ENCODE results near the gene LPA.
"Not testable (repeated sequence)": the region's sequence is repeated elsewhere in the genome, so short reads cannot be mapped to it uniquely, and the experiment has no call there.

Gene LPA, protein sequence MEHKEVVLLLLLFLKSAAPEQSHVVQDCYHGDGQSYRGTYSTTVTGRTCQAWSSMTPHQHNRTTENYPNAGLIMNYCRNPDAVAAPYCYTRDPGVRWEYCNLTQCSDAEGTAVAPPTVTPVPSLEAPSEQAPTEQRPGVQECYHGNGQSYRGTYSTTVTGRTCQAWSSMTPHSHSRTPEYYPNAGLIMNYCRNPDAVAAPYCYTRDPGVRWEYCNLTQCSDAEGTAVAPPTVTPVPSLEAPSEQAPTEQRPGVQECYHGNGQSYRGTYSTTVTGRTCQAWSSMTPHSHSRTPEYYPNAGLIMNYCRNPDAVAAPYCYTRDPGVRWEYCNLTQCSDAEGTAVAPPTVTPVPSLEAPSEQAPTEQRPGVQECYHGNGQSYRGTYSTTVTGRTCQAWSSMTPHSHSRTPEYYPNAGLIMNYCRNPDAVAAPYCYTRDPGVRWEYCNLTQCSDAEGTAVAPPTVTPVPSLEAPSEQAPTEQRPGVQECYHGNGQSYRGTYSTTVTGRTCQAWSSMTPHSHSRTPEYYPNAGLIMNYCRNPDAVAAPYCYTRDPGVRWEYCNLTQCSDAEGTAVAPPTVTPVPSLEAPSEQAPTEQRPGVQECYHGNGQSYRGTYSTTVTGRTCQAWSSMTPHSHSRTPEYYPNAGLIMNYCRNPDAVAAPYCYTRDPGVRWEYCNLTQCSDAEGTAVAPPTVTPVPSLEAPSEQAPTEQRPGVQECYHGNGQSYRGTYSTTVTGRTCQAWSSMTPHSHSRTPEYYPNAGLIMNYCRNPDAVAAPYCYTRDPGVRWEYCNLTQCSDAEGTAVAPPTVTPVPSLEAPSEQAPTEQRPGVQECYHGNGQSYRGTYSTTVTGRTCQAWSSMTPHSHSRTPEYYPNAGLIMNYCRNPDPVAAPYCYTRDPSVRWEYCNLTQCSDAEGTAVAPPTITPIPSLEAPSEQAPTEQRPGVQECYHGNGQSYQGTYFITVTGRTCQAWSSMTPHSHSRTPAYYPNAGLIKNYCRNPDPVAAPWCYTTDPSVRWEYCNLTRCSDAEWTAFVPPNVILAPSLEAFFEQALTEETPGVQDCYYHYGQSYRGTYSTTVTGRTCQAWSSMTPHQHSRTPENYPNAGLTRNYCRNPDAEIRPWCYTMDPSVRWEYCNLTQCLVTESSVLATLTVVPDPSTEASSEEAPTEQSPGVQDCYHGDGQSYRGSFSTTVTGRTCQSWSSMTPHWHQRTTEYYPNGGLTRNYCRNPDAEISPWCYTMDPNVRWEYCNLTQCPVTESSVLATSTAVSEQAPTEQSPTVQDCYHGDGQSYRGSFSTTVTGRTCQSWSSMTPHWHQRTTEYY (N-terminal part only)

GRCh38 chr6:160664198-160664597 lies at the start of gene LPA:
Gene LPA (minus strand): TSS chr6:160664275. CDS start chr6:160664214, 61 bp downstream.
- in situ Hi-C loops (cut with MboI; ENCODE audit: low sequenced_read_pairs): not testable (repeated sequence)

DNA sequence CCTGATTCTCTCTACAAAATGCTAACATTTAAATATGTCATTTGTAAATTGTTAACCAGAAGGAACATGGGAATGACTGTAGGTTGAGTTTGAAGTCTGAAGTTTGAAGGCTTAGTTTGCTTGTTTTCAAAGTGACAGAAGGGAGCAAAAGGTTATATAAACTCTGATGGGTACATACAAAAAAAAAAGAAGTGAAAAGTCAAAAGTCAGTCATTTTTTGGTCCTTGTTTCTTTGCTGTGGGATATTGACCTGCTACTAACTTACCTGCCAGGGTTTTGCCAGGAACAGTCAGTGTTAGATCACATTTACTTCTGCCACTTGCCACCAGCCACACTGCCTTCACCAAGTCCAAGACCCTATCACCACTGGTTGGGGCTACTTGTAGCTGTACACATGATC lies 44.9 kb upstream of the LPA start:
- in situ Hi-C loops (cut with MboI; ENCODE audit: low sequenced_read_pairs): not testable (repeated sequence)

DNA sequence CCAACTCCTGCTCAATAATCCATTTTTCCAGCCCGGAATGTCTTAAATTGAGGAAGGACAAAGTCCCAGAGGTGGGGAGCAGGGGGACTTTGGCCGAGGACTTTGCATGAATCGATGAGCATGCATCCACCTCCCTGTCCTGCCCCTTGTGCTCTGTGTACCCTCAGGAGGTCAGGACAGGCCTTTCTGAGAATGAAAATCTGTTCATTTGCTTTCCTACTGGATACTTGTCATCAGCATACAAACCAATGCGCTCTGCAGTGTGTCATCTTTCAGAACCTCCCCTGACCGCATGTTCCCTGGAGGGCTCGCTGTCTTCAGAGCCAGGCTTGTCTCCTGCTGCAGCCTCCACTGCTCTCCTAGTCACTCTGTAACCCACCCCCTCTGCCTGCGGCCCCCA lies 40.6 kb upstream of the LPA start:
- in situ Hi-C loops (cut with MboI; ENCODE audit: low sequenced_read_pairs): not testable (repeated sequence)

DNA sequence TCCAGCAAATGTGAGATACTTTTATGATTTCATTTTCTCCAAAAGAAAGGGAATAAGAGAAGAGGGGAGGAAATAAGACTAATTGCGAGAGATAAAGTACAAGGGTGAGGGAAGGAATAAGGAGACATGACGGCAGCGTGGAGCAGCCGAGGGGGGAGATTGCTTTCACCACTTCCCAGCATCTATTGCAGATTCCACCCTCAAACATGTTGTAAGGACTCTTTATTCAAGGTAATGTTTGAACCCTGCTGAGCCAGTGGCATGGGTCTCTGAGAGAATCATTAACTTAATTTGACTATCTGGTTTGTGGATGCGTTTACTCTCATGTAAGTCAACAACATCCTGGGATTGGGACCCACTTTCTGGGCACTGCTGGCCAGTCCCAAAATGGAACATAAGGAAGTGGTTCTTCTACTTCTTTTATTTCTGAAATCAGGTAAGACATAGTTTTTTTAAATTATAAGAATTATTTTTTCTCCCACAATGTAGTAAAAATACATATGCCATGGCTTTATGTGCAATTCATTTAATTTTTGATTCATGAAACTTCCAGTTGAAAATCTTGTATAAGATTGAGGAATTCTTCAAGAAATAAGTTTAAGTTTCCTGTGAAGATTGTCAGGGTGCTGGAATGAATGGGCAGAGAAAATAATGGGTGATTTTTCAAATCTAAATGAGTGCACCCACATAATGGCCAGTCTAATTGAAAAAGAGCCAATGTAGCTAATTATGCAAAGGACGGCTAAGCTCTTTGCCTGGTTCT lies 38.0 kb upstream of the LPA start, which contains the start of gene PLG:
TSS of gene PLG (plus strand) at position 327 of the 763 bp plus-strand sequence. CDS start at position 388, 61 bp downstream.
- in situ Hi-C loops (cut with MboI; ENCODE audit: low sequenced_read_pairs): not testable (repeated sequence)

DNA sequence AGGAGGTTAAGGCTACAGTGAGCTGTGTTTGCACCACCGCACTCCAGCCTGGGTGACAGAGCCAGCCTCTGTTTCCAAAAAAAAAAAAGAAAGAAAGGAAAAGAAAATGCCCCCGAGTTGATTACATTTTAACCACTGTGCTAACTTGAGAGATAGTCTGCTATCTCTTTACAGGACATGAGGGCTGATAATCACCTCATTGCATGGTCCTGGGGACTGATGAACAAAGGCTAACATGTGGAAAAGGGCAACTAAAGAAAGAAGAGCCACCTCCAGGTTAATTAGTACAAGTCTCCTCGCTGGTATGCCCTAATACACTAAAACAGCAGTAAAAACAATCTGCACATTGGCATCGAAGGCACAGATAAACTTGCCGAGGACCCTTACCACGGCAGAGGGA lies 33.8 kb upstream of the LPA start:
- in situ Hi-C loops (cut with MboI; ENCODE audit: low sequenced_read_pairs): no loop called here

- in situ Hi-C loops (cut with MboI; ENCODE audit: low sequenced_read_pairs): not testable (repeated sequence)
These were observed 32.8 kb upstream of the LPA start for GRCh38 chr6:160696884-160697283.

GRCh38 chr6:160695622-160696021 lies 31.5 kb upstream of the LPA start:
- in situ Hi-C loops (cut with MboI; ENCODE audit: low sequenced_read_pairs): not testable (repeated sequence)

GRCh38 chr6:160695025-160695424 lies 30.9 kb upstream of the LPA start:
- in situ Hi-C loops (cut with MboI; ENCODE audit: low sequenced_read_pairs): not testable (repeated sequence)

DNA sequence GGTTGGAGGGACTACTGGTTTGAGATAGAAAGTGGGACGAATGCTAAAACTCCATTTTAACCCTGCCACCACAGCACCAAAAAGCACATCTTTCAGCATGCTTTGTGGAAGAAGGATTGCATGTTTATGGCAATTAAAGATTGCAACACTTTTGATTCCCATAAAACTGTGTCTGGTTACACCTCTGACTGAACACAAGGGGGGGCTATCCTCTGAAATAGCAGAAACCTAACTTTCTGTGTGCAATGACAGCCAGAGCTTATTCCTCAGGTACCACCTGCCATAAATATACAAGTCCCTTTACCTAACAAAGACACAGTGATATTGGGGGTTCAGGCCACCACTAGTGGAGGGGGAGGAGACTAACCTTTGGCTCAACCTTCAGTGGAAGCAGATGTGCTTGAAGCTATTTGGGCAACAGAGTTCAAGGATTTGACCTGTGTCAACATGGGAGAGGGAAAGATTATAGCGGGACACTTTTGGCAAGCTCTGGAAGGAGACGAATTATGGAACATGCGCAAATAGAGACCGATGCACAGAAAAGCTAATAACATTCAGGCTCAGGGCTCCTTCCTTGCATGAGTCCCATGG lies 28.4 kb upstream of the LPA start:
- in situ Hi-C loops (cut with MboI; ENCODE audit: low sequenced_read_pairs): no loop called here

- in situ Hi-C loops (cut with MboI; ENCODE audit: low sequenced_read_pairs): no loop called here
These were observed 27.5 kb upstream of the LPA start for GRCh38 chr6:160691617-160692016.

GRCh38 chr6:160690458-160690857 lies 26.4 kb upstream of the LPA start:
- in situ Hi-C loops (cut with MboI; ENCODE audit: low sequenced_read_pairs): no loop called here

GRCh38 chr6:160685762-160686450 lies 21.8 kb upstream of the LPA start:
- in situ Hi-C loops (cut with MboI; ENCODE audit: low sequenced_read_pairs): no loop called here

- in situ Hi-C loops (cut with MboI; ENCODE audit: low sequenced_read_pairs): not testable (repeated sequence)
These were observed 21.2 kb upstream of the LPA start for GRCh38 chr6:160685101-160685761.

GRCh38 chr6:160679402-160679769 lies 15.3 kb upstream of the LPA start:
- in situ Hi-C loops (cut with MboI; ENCODE audit: low sequenced_read_pairs): no loop called here

GRCh38 chr6:160678744-160679401 lies 14.8 kb upstream of the LPA start:
- in situ Hi-C loops (cut with MboI; ENCODE audit: low sequenced_read_pairs): no loop called here

DNA sequence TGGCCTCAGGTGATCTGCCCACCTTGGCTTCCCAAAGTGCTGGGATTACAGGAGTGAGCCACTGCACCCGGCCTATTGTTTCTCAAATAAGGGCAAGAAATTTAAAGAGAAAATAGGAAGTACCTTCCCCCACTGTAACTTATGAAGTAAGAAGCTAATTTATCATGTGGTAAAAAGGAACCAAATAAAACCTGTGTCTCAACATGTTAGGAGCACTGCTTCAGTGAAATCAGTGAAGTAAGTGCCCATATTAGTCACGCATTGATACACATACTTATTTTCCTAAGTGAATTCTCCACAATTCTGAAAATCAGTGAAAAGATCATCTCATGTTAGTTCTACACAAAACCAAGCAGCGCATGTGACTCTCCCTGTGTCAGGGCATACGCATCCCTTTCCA lies 14.2 kb upstream of the LPA start:
- in situ Hi-C loops (cut with MboI; ENCODE audit: low sequenced_read_pairs): no loop called here

DNA sequence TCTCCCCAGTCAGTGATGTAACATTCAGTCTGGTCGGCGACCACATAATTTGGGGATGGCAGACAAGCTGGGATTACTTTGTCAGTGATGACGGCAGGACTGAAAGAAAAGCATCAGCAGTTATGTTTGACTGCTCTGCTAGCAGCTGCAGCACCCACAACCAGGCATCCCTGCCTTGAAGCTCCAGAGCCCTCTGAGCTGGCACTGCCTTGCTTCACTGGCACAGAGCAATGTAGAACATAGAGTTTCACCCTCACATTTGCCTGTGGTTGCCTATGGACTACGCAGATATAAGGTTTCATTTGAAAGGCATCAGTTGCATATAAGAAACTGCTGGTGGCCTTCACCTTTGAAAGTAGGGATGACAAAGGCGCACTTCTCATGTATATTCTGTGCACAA lies 12.3 kb upstream of the LPA start:
- in situ Hi-C loops (cut with MboI; ENCODE audit: low sequenced_read_pairs): not testable (repeated sequence)

GRCh38 chr6:160668589-160668988 lies 4.5 kb upstream of the LPA start:
- in situ Hi-C loops (cut with MboI; ENCODE audit: low sequenced_read_pairs): no loop called here

Measured in hTERT RPE-1 (cell line).